Right cardiac atrium (tissue), 5 donors: ENCODE measurements around the gene DGCR6L. TPM values are rescaled to one million over a fixed set of nuclear protein-coding genes. Genes with fewer than 3 reads are reported as not detected.
"Not testable (repeated sequence)": the region's sequence is repeated elsewhere in the genome, so short reads cannot be mapped to it uniquely, and the experiment has no call there.

Experiments used
- ATAC-seq, 2 donors: fragments of 200-7000 bp; cut with Tn5 transposase; one replicate each; pipeline versions ENCODE4 v1.8.0 to v1.9.1; 2020; ENCODE audit warnings: moderate library complexity in 2 of 2, mild to moderate bottlenecking in 1 of 2
- DNase-seq, 3 donors: peaks; one replicate each; pipeline ENCODE4 v3.0.0-alpha.2; 2020
- H3K27ac ChIP-seq: one replicate; pipeline ENCODE4 v1.5.1; 2013; ENCODE audit warnings: mild to moderate bottlenecking, low read length, control low read depth, moderate library complexity
- H3K27me3 ChIP-seq: one replicate; pipeline ENCODE4 v1.6.1; 2013; ENCODE audit not compliant: control insufficient read depth, insufficient read depth
- H3K4me1 ChIP-seq: one replicate; pipeline ENCODE4 v1.6.1; 2013; ENCODE audit warnings: low read length; ENCODE audit not compliant: control insufficient read depth, insufficient read depth
- H3K4me3 ChIP-seq: one replicate; pipeline ENCODE4 v1.5.1; 2013; ENCODE audit warnings: low read length, control low read depth
- H3K9me3 ChIP-seq: one replicate; pipeline ENCODE4 v1.6.1; 2013; ENCODE audit warnings: low read length; ENCODE audit not compliant: control insufficient read depth
- WGBS: extraction: QIAGEN DNeasy Blood & Tissue Kit; methylation state at CpG from one replicate; pipeline ENCODE4 v1.1.7; 2013; 5-methylcytosine and 5-hydroxymethylcytosine counted together
- intact Hi-C, 4 donors: fragments of 100-400 bp; cut with DNase I; formaldehyde crosslinking; loops; one replicate each; pipeline versions ENCODE4 v1.11.0 to v1.14.0; 2022 to 2023
- long read RNA-seq, 4 donors: library from polyadenylated mRNA; unstranded; transcript quantifications; one replicate each; pipeline ENCODE4 v2.0.0, GENCODE V29; 2020 to 2021
- polyA plus RNA-seq: library from polyadenylated mRNA; stranded (reverse); fragments of 200-250 nt; gene quantifications from one replicate; pipeline ENCODE4 v1.2.3, GENCODE V29; 2013
- total RNA-seq, 4 donors: library from RNA; stranded (reverse); fragmentation: NEBNext Ultra II Directional; extraction: Animal tissue kit (Norgen Biotek cat#: 25700); gene quantifications; one replicate each; pipeline ENCODE4 v1.2.1, GENCODE V29; 2021
- donor health status: healthy with polysubstance abuse.
- donor health status: DM: no; HTN: yes; CAD: no.
- donor health status: DM: no; HTN: no; CAD: no.
- donor health status: DM: no; HTN: yes; CAD: no; lungs with severe emphysema.
- donor health status: DM: yes; HTN: yes; CAD: no.

The DGCR6L gene
- total RNA-seq (10 to 100 TPM; 40.0 to 58.3 (median 49.2) TPM), polyA plus RNA-seq (88.9 TPM)
- long read RNA-seq, donor 1, transcript DGCR6L-201 (5 exons, 1,154 nt), result major isoform, 93 of 103 reads
- long read RNA-seq, donor 1, partial matches to known transcripts, result 7 of 103 reads
- long read RNA-seq, donor 1, other reads (novel, unspliced or antisense), result 1 of 103 reads
- long read RNA-seq, donor 2, transcript DGCR6L-201 (5 exons, 1,154 nt), result major isoform, 80 of 88 reads
- long read RNA-seq, donor 2, partial matches to known transcripts, result 2 of 88 reads
- long read RNA-seq, donor 2, other reads (novel, unspliced or antisense), result 5 of 88 reads
- long read RNA-seq, donor 3, transcript DGCR6L-201 (5 exons, 1,154 nt), result major isoform, 148 of 160 reads
- long read RNA-seq, donor 3, partial matches to known transcripts, result 5 of 160 reads
- long read RNA-seq, donor 3, other reads (novel, unspliced or antisense), result 5 of 160 reads
- long read RNA-seq, donor 4, transcript DGCR6L-201 (5 exons, 1,154 nt), result major isoform, 69 of 74 reads
- long read RNA-seq, donor 4, partial matches to known transcripts, result 0 of 74 reads
- long read RNA-seq, donor 4, other reads (novel, unspliced or antisense), result 4 of 74 reads

DNA sequence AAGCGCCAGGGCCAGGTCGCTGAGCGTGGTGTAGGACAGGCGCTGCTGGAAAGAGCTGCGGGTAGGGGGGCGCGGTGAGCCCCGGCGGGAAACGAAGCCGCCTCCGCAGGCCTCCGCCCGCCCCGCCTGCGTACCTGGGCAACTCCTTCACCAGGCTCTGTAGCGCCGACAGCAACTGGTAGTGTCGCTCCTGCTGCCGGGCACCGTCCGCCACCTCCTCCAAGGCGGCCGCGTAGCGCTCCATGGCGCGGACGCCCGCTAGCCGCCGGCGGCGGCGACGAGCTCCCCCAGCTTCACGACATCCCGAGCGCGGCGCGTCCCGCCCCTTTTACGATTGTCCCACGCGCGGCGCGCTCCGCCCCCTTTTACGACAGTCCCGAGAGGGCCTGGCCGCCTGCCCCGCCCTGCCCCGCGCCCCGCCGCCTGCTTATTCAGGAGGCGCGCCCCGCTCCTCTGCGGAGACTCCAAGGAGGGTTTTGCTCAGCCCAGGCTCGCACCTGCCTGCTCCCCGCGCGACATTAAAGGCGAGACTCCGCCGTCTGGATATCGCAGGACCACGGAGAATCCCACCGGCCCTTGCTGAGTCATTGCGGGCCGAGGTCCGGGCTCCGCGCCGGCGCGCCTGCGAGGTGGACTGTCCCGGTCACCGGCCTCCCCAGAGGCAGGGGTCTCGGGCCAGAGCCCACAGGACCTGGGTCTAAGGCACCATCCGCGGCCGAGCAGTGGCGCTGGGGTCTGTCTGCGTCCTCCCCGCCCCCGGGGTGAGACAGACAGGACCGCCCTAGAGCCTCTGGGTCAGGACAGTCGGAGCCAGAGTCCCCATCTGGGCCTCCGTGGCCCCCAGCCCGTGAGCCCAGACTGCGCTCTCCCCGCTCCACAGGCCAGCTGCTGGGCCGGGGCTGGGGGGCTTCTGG lies at the start of gene DGCR6L:
Gene DGCR6L, minus strand, starts transcription at position 316 of the 914 bp plus-strand sequence. Its CDS starts 72 bp downstream, at position 244.
- Histone ChIP-seq H3K27me3 (no peaks in the 10 kb centered on the region), H3K27ac (peak within 1 kb of the TSS; percentile 49), H3K4me1 (no peaks in the 10 kb centered on the region), H3K9me3 (no peaks in the 10 kb centered on the region), H3K4me3 (peak within 1 kb of the TSS; percentile 76)
- peak; percentile 90 to 92 for ATAC-seq
- under 1% methylated on average over 98 of the region's 98 CpGs for WGBS
- intact Hi-C loops, result no loop called here
- peak; percentile 97 to 99 (median 99) for DNase-seq

DNA sequence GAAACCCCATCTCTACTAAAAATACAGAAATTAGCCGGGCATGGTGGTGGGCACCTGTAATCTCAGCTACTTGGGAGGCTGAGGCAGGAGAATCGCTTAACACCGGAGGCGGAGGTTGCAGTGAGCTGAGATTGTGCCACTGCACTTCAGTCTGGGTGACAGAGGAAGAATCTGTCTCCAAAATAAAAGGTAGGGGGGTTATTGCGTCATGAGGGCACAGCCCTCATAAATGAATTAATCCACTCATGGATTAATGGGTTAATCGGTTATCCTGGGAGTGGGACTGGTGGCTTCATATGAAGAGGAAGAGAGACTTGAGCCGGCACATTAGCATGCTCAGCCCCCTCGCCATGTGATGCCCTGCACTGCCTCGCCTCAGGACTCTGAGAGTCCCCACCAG lies 49.0 kb upstream of the DGCR6L start:
- 92% methylated on average over 9 of the region's 9 CpGs for WGBS
- H3K4me3 ChIP-seq, H3K9me3 ChIP-seq, H3K27ac ChIP-seq, H3K27me3 ChIP-seq, ATAC-seq, intact Hi-C loops, H3K4me1 ChIP-seq, DNase-seq: not testable (repeated sequence)

DNA sequence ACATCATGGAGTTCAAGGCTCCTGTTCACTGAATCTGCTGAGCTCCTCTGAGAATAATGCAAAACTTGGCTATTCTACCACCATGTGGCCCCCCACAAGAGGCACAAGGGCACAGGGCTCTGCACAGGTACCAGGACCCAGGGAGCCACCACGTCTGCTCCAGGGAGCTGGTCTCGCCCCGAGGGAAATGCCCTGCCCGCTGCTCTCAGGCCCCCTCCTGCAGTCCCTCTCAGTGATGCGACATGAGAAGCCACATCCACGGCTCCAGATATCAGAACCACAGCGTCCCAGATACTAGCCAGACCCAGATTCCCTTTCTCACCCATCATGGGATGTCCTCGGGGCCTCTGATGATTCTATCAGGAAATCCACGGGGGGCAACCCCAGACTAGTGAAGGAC lies 47.0 kb upstream of the DGCR6L start:
- H3K27me3 ChIP-seq, H3K4me3 ChIP-seq, DNase-seq, H3K27ac ChIP-seq, intact Hi-C loops, ATAC-seq, H3K4me1 ChIP-seq, H3K9me3 ChIP-seq: not testable (repeated sequence)
- 62% methylated on average over 9 of the region's 9 CpGs for WGBS

DNA sequence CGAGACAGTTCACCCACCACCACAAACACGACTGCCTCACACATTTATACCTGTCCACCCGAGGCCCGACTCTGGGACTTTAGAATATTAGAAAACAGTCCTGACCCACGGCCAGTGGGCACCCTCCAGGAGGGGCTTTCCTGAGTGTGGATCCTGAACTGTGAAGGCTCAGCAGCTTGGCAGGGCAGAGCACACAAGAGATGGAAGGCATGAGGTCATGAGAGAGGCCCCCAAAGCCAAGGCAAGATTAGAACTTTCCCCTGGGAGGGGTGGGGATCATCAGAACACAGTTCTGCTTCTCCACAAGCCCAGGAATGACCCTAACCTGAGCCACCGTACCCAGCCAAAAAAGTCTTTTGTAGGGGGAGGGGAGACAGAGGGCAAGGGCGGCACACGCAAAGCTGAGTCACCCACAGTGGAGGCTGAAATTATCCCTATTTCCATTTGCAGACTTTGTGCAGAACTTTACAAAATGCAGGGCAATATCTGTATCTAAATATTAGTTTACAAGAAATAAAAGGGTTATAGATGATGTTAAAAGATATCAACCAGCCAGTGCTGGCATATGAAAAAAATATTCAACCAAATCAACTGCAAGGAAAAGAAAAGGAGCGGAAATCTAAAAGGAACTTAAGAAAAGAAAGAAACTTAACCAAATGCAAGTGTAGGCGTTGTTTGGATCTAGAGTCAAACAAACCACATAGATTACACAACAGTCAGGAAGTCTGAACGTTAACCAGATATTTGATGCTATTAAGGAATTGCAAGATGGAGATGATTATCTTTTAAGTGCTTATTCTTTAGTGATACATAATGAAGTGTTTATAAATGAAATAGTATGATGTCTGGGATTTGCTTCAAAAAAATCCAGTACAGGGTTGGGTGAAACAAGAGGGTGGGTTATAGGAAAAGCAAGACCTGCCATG lies 44.7 kb upstream of the DGCR6L start:
- DNase-seq, H3K27me3 ChIP-seq, H3K4me1 ChIP-seq, H3K4me3 ChIP-seq, H3K27ac ChIP-seq, H3K9me3 ChIP-seq, intact Hi-C loops, ATAC-seq: not testable (repeated sequence)
- 64% methylated on average over 11 of the region's 11 CpGs for WGBS

DNA sequence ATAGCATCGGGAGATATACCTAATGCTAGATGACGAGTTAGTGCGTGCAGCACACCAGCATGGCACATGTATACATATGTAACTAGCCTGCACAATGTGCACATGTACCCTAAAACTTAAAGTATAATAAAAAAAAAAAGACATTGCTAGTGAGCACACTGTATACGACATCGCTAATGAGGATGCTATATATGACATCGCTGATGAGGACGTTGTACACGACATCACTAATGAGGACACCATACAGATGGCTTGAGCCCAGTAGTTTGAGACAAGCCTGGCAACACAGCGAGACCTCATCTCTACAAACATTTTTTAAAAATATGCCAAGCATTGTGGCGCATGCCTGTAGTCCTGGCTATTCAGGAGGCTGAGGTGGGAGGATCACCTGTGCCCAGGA lies 42.5 kb upstream of the DGCR6L start:
- H3K4me1 ChIP-seq, H3K27ac ChIP-seq, ATAC-seq, H3K9me3 ChIP-seq, H3K27me3 ChIP-seq, DNase-seq, intact Hi-C loops, H3K4me3 ChIP-seq: not testable (repeated sequence)
- 92% methylated on average over 10 of the region's 10 CpGs for WGBS

DNA sequence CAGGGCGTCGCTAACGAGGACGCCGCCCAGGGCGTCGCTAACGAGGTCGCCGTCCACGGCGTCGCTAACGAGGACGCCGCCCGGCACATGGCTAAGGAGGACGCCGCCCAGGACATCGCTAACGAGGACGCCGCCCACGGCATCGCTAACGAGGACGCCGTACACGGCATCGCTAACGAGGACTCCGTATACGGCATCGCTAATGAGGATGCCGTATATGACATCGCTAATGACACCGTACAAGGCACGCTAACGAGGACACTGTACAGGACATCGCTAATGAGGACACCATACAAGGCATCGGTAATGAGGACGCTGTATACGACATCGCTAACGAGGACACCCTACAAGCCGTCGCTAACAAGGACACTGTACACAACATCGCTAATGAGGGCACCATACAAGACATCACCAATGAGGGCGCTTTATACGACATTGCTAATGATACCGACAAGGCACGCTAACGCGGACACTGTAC lies 41.9 kb upstream of the DGCR6L start:
- H3K4me3 ChIP-seq, H3K27ac ChIP-seq, ATAC-seq: not testable (repeated sequence)

DNA sequence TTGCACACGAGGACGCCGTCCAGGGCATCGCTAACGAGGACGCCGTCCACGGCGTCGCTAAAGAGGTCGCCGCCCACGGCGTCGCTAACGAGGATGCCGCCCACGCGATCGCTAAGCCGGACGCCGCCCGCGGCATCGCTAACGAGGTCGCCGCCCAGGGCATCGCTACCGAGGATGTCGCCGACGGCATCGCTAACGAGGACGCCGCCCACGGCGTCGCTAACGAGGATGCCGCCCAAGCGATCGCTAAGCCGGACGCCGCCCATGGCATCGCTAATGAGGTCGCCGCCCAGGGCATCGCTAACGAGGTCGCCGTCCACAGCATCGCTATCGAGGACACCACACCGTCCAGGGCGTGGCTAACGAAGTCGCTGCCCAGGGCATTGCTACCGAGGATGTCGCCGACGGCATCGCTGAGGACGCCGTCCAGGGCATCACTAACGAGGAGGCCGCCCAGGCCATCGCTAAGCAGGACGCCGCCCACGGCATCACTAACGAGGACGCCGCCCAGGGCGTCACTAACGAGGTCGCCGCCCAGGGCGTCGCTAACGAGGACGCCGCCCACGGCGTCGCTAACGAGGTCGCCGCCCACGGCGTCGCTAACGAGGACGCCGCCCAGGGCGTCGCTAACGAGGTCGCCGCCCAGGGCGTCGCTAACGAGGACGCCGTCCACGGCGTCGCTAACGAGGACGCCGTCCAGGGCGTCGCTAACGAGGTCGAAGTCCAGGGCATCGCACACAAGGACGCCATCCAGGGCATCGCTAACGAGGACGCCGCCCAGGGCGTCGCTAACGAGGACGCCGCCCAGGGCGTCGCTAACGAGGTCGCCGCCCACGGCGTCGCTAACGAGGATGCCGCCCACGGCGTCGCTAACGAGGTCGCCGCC lies 41.2 kb upstream of the DGCR6L start:
- H3K4me3 ChIP-seq, H3K27me3 ChIP-seq, ATAC-seq, intact Hi-C loops, H3K4me1 ChIP-seq, H3K9me3 ChIP-seq, H3K27ac ChIP-seq: not testable (repeated sequence)
- peak in 1 of 3 donors; percentile 48 for DNase-seq
- WGBS, result 94% methylated on average over 145 of the region's 145 CpGs

More for the DNA sequence above, 41.9 kb upstream of the DGCR6L start:
- H3K4me1 ChIP-seq, H3K9me3 ChIP-seq, H3K27me3 ChIP-seq, intact Hi-C loops, DNase-seq: not testable (repeated sequence)
- 94% methylated on average over 54 of the region's 54 CpGs for WGBS

DNA sequence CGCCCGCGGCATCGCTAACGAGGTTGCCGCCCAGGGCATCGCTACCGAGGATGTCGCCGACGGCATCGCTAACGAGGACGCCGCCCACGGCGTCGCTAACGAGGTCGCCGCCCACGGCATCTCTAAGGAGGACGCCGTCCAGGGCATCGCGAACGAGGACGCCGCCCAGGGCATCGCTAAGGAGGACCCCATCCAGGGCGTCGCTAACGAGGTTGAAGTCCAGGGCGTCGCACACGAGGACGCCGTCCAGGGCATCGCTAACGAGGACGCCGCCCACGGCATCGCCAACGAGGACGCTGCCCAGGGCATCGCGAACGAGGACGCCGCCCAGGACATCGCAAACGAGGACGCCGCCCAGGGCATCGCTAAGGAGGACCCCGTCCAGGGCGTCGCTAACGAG lies 40.4 kb upstream of the DGCR6L start:
- ATAC-seq, H3K9me3 ChIP-seq, intact Hi-C loops, H3K4me3 ChIP-seq, H3K27me3 ChIP-seq, H3K27ac ChIP-seq, H3K4me1 ChIP-seq: not testable (repeated sequence)
- peak in 1 of 3 donors; percentile 51 for DNase-seq
- 96% methylated on average over 60 of the region's 60 CpGs for WGBS

DNA sequence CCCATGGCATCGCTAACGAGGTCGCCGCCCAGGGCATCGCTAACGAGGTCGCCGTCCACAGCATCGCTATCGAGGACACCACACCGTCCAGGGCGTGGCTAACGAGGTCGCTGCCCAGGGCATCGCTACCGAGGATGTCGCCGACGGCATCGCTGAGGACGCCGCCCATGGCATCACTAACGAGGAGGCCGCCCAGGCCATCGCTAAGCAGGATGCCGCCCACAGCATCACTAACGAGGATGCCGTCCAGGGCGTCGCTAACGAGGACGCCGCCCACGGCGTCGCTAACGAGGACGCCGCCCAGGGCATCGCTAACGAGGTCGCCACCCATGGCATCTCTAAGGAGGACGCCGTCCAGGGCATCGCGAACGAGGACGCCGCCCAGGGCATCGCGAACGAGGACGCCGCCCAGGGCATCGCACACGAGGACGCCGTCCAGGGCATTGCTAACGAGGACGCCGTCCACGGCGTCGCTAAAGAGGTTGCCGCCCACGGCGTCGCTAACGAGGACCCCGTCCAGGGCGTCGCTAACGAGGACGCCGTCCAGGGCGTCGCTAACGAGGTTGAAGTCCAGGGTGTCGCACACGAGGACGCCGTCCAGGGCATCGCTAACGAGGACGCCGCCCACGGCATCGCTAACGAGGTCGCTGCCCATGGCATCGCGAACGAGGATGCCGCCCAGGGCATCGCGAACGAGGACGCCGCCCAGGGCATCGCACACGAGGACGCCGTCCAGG lies 38.8 kb upstream of the DGCR6L start:
- H3K4me3 ChIP-seq, intact Hi-C loops, ATAC-seq, H3K27me3 ChIP-seq, DNase-seq, H3K4me1 ChIP-seq, H3K27ac ChIP-seq, H3K9me3 ChIP-seq: not testable (repeated sequence)
- 97% methylated on average over 103 of the region's 103 CpGs for WGBS
